ENCODE data around the gene TMEM120B.

The TMEM120B gene

GRCh38 chr12:121802485-121802842 lies 89.9 kb downstream of the TMEM120B start:
- no peak for DNase-seq

- DNase-seq, result peak; percentile 50 to 99 (median 92)
Observed at GRCh38 chr12:121802843-121803698, 90.5 kb downstream of the TMEM120B start.

- peak in 48 of 56 donors; percentile 14 to 75 (median 50) for DNase-seq
Observed at GRCh38 chr12:121803861-121804416, 91.4 kb downstream of the TMEM120B start, which contains the start of gene SETD1B. Gene SETD1B, plus strand, starts transcription at chr12:121804009. Its CDS starts 729 bp downstream, at chr12:121804738.

- DNase-seq, result peak in 27 of 56 donors; percentile 8 to 51 (median 24)
Observed at GRCh38 chr12:121804417-121805111, 92.0 kb downstream of the TMEM120B start.

- peak in 3 of 56 donors; percentile 5 to 38 (median 26) for DNase-seq
Observed at GRCh38 chr12:121805171-121806008, 92.8 kb downstream of the TMEM120B start.

GRCh38 chr12:121806009-121806545 lies 93.5 kb downstream of the TMEM120B start:
- peak in 2 of 56 donors; percentile 15 to 34 for DNase-seq

- DNase-seq, result peak in 17 of 56 donors; percentile 10 to 54 (median 27)
Observed at GRCh38 chr12:121806546-121807423, 94.2 kb downstream of the TMEM120B start.

- no peak for DNase-seq
Observed at GRCh38 chr12:121807642-121808347, 95.2 kb downstream of the TMEM120B start.

GRCh38 chr12:121808623-121809022 lies 96.1 kb downstream of the TMEM120B start:
- DNase-seq, result no peak

GRCh38 chr12:121809712-121810116 lies 97.2 kb downstream of the TMEM120B start:
- DNase-seq, result no peak

- no peak for DNase-seq
Observed at GRCh38 chr12:121810234-121810817, 97.8 kb downstream of the TMEM120B start.

- no peak for DNase-seq
Observed at GRCh38 chr12:121810833-121811433, 98.4 kb downstream of the TMEM120B start.

GRCh38 chr12:121811434-121812319 lies 99.1 kb downstream of the TMEM120B start:
- DNase-seq, result peak in 47 of 56 donors; percentile 9 to 77 (median 42)

GRCh38 chr12:121812320-121812871 lies 99.8 kb downstream of the TMEM120B start:
- peak in 28 of 56 donors; percentile 15 to 61 (median 36) for DNase-seq

GRCh38 chr12:121812921-121813896 lies 100.7 kb downstream of the TMEM120B start:
- DNase-seq, result no peak
